ENCODE results near the gene SLC13A2. TPM values are rescaled to one million over a fixed set of nuclear protein-coding genes. Genes with fewer than 3 reads are reported as not detected.

Gene SLC13A2
- total RNA-seq, 1 experiment from 2014 or later = not detected

- Histone ChIP-seq H2BK120ac (ENCODE audit: low read depth, low read length, poor library complexity, severe bottlenecking) (no peak overlapping the region), H3K9me3 (ENCODE audit: control insufficient read depth, low read depth, low read length) (no peaks in the 10 kb centered on the region), H3K23ac (ENCODE audit: insufficient read length, low read depth, low read length) (no peak overlapping the region), H3K4ac (ENCODE audit: low read depth, low read length) (no peak overlapping the region), H3K14ac (ENCODE audit: insufficient read depth, low read length) (no peak overlapping the region), H2BK12ac (ENCODE audit: insufficient read length, low read depth, low read length) (no peak overlapping the region), H4K91ac (ENCODE audit: insufficient read length, low read depth, low read length) (no peak overlapping the region), H3K79me1 (ENCODE audit: insufficient read depth, low read depth, low read length, poor library complexity, severe bottlenecking) (no peaks in the 10 kb centered on the region), H2AK5ac (ENCODE audit: insufficient read length, low read length) (no peak overlapping the region), H3K27ac (ENCODE audit: insufficient read length, low read depth, low read length) (no peak overlapping the region), H2AFZ (ENCODE audit: low read length) (no peak overlapping the region), H4K20me1 (ENCODE audit: control insufficient read depth, insufficient read depth, insufficient read length) (no peaks in the 10 kb centered on the region), H2BK15ac (ENCODE audit: low read depth, low read length) (no peak overlapping the region), H3K56ac (ENCODE audit: insufficient read length, low read depth, low read length) (no peak overlapping the region), H3K4me2 (ENCODE audit: insufficient read depth, insufficient read length, low read length) (no peak overlapping the region), H2BK5ac (ENCODE audit: insufficient read length, low read length) (no peak overlapping the region), H3K23me2 (ENCODE audit: insufficient read length, low read depth, low read length, poor library complexity, severe bottlenecking) (no peaks in the 10 kb centered on the region), H3K4me1 (ENCODE audit: insufficient read depth, low read length) (no peaks in the 10 kb centered on the region; the same call in 1 of the 2 replicates), H3K79me2 (ENCODE audit: insufficient read depth, low read length) (no peaks in the 10 kb centered on the region), H3K27me3 (ENCODE audit: insufficient read depth, low read length) (no peaks in the 10 kb centered on the region; the same call in 1 of the 2 replicates), H4K5ac (ENCODE audit: insufficient read length, low read depth, low read length) (no peak overlapping the region), H4K8ac (replicated peaks; ENCODE audit: insufficient read length, low read depth, low read length) (no peak overlapping the region), H3K9ac (ENCODE audit: extremely low read depth, insufficient read length, low read length) (no peak overlapping the region), H2BK20ac (ENCODE audit: low read depth, low read length, poor library complexity, severe bottlenecking) (no peak overlapping the region), H3T11ph (ENCODE audit: low read length) (no peak overlapping the region), H3K18ac (ENCODE audit: insufficient read length, low read depth, low read length) (no peak overlapping the region)
- no peaks in the 10 kb centered on the region for H3K36me3 Mint-ChIP-seq (ENCODE audit: insufficient read depth in 1 of 3, low read depth in 3 of 3)
- H3K27me3 Mint-ChIP-seq (ENCODE audit: low read depth) = peaks cover 11% of the 10 kb centered on the region
- peak; percentile 27 for DNase-seq
- no peaks in the 10 kb centered on the region for H3K9me3 Mint-ChIP-seq
- no CpG with 5 or more reads among the region's 9 CpGs for WGBS (ENCODE audit: extremely low coverage, insufficient read length, low lambda C conversion rate)
- TF ChIP-seq, protein P1, sequence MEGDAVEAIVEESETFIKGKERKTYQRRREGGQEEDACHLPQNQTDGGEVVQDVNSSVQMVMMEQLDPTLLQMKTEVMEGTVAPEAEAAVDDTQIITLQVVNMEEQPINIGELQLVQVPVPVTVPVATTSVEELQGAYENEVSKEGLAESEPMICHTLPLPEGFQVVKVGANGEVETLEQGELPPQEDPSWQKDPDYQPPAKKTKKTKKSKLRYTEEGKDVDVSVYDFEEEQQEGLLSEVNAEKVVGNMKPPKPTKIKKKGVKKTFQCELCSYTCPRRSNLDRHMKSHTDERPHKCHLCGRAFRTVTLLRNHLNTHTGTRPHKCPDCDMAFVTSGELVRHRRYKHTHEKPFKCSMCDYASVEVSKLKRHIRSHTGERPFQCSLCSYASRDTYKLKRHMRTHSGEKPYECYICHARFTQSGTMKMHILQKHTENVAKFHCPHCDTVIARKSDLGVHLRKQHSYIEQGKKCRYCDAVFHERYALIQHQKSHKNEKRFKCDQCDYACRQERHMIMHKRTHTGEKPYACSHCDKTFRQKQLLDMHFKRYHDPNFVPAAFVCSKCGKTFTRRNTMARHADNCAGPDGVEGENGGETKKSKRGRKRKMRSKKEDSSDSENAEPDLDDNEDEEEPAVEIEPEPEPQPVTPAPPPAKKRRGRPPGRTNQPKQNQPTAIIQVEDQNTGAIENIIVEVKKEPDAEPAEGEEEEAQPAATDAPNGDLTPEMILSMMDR (conservative IDR thresholded peaks at IDR 0.05) = no peak
- no peak overlapping the region for H3K27ac Mint-ChIP-seq
- H3K4me1 Mint-ChIP-seq = peaks cover 7 to 15% of the 10 kb centered on the region in 2 experiments
- H3K4me3 Mint-ChIP-seq = no peak overlapping the region
Measured at GRCh38 chr17:28475151-28475900, 1.9 kb downstream of the SLC13A2 start.
